Endodermal cell (in vitro differentiated cells): ENCODE measurements around the gene RPS2. TPM values are rescaled to one million over a fixed set of nuclear protein-coding genes. Genes with fewer than 3 reads are reported as not detected.

Experiments
- DNase-seq: peaks from one replicate; pipeline ENCODE4 v3.0.0-alpha.2; 2017
- H3K27ac ChIP-seq: 2 replicates; pipeline ENCODE4 v1.5.1; 2013; ENCODE audit warnings: mild to moderate bottlenecking, low read depth, low read length, moderate library complexity
- H3K27me3 ChIP-seq: 2 replicates; pipeline ENCODE4 v1.6.1; 2013; ENCODE audit warnings: mild to moderate bottlenecking, low read length, moderate library complexity; ENCODE audit not compliant: insufficient read depth, control insufficient read depth, poor library complexity, severe bottlenecking
- H3K36me3 ChIP-seq: 2 replicates; pipeline ENCODE4 v1.7.0; 2013; ENCODE audit warnings: mild to moderate bottlenecking, low read length, moderate library complexity; ENCODE audit not compliant: control insufficient read depth, insufficient read depth
- H3K4me1 ChIP-seq: one replicate; pipeline ENCODE4 v1.7.0; 2013; ENCODE audit warnings: low read length; ENCODE audit not compliant: control insufficient read depth, insufficient read depth
- H3K4me3 ChIP-seq: 2 replicates; pipeline ENCODE4 v1.5.1; 2013; ENCODE audit warnings: mild to moderate bottlenecking, low read length, moderate library complexity
- H3K9ac ChIP-seq: 2 replicates; pipeline ENCODE4 v1.6.1; 2013; ENCODE audit warnings: mild to moderate bottlenecking, low read length, moderate library complexity; ENCODE audit not compliant: poor library complexity, severe bottlenecking; ENCODE audit errors: extremely low read depth
- H3K9me3 ChIP-seq: 2 replicates; pipeline ENCODE4 v1.6.1; 2013; ENCODE audit warnings: mild to moderate bottlenecking, low read length, moderate library complexity; ENCODE audit not compliant: control insufficient read depth
- H3K27ac Mint-ChIP-seq: 2 replicates; pipeline ENCODE4 v1.8.0; 2020; ENCODE audit warnings: mixed read lengths
- H3K27me3 Mint-ChIP-seq: 2 replicates; pipeline ENCODE4 v1.8.0; 2021; ENCODE audit warnings: mild to moderate bottlenecking, mixed read lengths; ENCODE audit not compliant: insufficient read depth
- H3K36me3 Mint-ChIP-seq: 2 replicates; pipeline ENCODE4 v1.8.0; 2020; ENCODE audit warnings: low read depth, mixed read lengths
- H3K4me1 Mint-ChIP-seq: 2 replicates; pipeline ENCODE4 v1.8.0; 2020; ENCODE audit warnings: mixed read lengths
- H3K4me3 Mint-ChIP-seq: 2 replicates; pipeline ENCODE4 v1.8.0; 2020; ENCODE audit warnings: mild to moderate bottlenecking, moderate library complexity, mixed read lengths
- H3K9me3 Mint-ChIP-seq: 2 replicates; pipeline ENCODE4 v1.8.0; 2020; ENCODE audit warnings: mild to moderate bottlenecking, mixed read lengths
- CTCF ChIP-seq: fragments of 200-600 bp; sonication (generic); conservative IDR thresholded peaks from 2 replicates; pipeline ENCODE4 v1.5.0; 2021; ENCODE audit warnings: antibody characterized with exemption, mild to moderate bottlenecking
- WGBS, 2 experiments: methylation state at CpG; one replicate each; pipeline versions ENCODE4 v1.1.5 to v1.1.7; 2013; ENCODE audit warnings: missing lambda C conversion rate in 2 of 2, mixed read lengths in 1 of 2; ENCODE audit not compliant: insufficient coverage in 1 of 2, insufficient read length in 1 of 2; 5-methylcytosine and 5-hydroxymethylcytosine counted together
- total RNA-seq, 2 donors: library from RNA; stranded (reverse); fragmentation: NEBNext Ultra II Directional in 1 of 2; extraction: Animal tissue kit (Norgen Biotek cat#: 25700) in 1 of 2; gene quantifications; 2 replicates in 1 of 2; 3 replicates in 1 of 2; pipeline ENCODE4 v1.2.1, GENCODE V29; 2021

The RPS2 gene
- total RNA-seq, 2 donors from 2014 or later, result 3,064 to 3,492 TPM

GRCh38 chr16:1998360-1998835 lies 33.8 kb upstream of the RPS2 start:
- Histone ChIP-seq H3K9me3 (no peaks in the 10 kb centered on the region), H3K4me3 (no peak overlapping the region), H3K36me3 (peaks cover 34% of the 10 kb centered on the region), H3K9ac (no peak overlapping the region), H3K27me3 (no peaks in the 10 kb centered on the region), H3K27ac (no peak overlapping the region), H3K4me1 (no peaks in the 10 kb centered on the region)
- Mint-ChIP-seq H3K36me3 (peaks cover 30% of the 10 kb centered on the region), H3K4me1 (no peaks in the 10 kb centered on the region), H3K27me3 (peaks cover 4% of the 10 kb centered on the region), H3K9me3 (no peaks in the 10 kb centered on the region), H3K27ac (no peak overlapping the region), H3K4me3 (no peak overlapping the region)
- DNase-seq, result no peak
- no peak for TF ChIP-seq CTCF
- WGBS, 2 experiments, result 96 to 98% methylated on average over 20 to 27 of the region's 27 CpGs

- Histone ChIP-seq H3K4me1 (no peaks in the 10 kb centered on the region), H3K36me3 (peaks cover 27% of the 10 kb centered on the region), H3K9ac (no peak overlapping the region), H3K27me3 (no peaks in the 10 kb centered on the region), H3K27ac (no peak overlapping the region), H3K9me3 (no peaks in the 10 kb centered on the region), H3K4me3 (no peak overlapping the region)
- Mint-ChIP-seq H3K27ac (no peak overlapping the region), H3K27me3 (peaks cover 8% of the 10 kb centered on the region), H3K4me3 (no peak overlapping the region), H3K9me3 (no peaks in the 10 kb centered on the region), H3K36me3 (peaks cover 30% of the 10 kb centered on the region), H3K4me1 (no peaks in the 10 kb centered on the region)
- DNase-seq, result no peak
- 95 to 98% methylated on average over 19 to 26 of the region's 26 CpGs for WGBS, 2 experiments
- no peak for TF ChIP-seq CTCF
Measured at GRCh38 chr16:1997494-1998359, 33.1 kb upstream of the RPS2 start.

- no peak overlapping the region for H3K27ac Mint-ChIP-seq
- peaks cover 7% of the 10 kb centered on the region for H3K36me3 ChIP-seq
- peaks cover 3% of the 10 kb centered on the region for H3K4me1 ChIP-seq
- H3K27me3 ChIP-seq, result peaks cover 25% of the 10 kb centered on the region
- no peaks in the 10 kb centered on the region for H3K9me3 ChIP-seq
- H3K4me1 Mint-ChIP-seq, result peaks cover 1% of the 10 kb centered on the region
- H3K27me3 Mint-ChIP-seq, result peaks cover 34% of the 10 kb centered on the region
- 79 to 80% methylated on average over 2 of the region's 2 CpGs for WGBS, 2 experiments
- no peak overlapping the region for H3K27ac ChIP-seq
- no peak for DNase-seq
- no peak overlapping the region for H3K4me3 Mint-ChIP-seq
- H3K36me3 Mint-ChIP-seq, result peaks cover 13% of the 10 kb centered on the region
- H3K9me3 Mint-ChIP-seq, result no peaks in the 10 kb centered on the region
- H3K4me3 ChIP-seq, result no peak overlapping the region
- H3K9ac ChIP-seq, result no peak overlapping the region
- TF ChIP-seq CTCF, result no peak
Measured at GRCh38 chr16:1993731-1994131, 29.1 kb upstream of the RPS2 start.
